ENCODE results near the gene HOXA10.

HOXA10 gene

GRCh38 chr7:27202862-27203134 lies 28.7 kb upstream of the HOXA10 start:
- H3K9ac ChIP-seq (ENCODE audit: low read length): no peak overlapping the region
- H3K9me3 ChIP-seq (ENCODE audit: control insufficient read depth, insufficient read depth, low read depth, low read length): no peaks in the 10 kb centered on the region
- H3K27me3 ChIP-seq (ENCODE audit: control insufficient read depth, insufficient read depth, low read length): peaks cover 98% of the 10 kb centered on the region
- peaks cover 29% of the 10 kb centered on the region for H3K4me1 ChIP-seq (ENCODE audit: control insufficient read depth, insufficient read depth, low read length)
- no peak overlapping the region for H3K4me3 ChIP-seq (ENCODE audit: low read depth, low read length)
- no peak overlapping the region for H3K27ac ChIP-seq (ENCODE audit: low read depth, low read length)
- H3K36me3 ChIP-seq (ENCODE audit: control insufficient read depth, insufficient read depth, low read length): no peaks in the 10 kb centered on the region

GRCh38 chr7:27202018-27202861 lies 28.1 kb upstream of the HOXA10 start:
- Histone ChIP-seq H3K36me3 (ENCODE audit: control insufficient read depth, insufficient read depth, low read length) (no peaks in the 10 kb centered on the region), H3K4me1 (ENCODE audit: control insufficient read depth, insufficient read depth, low read length) (peaks cover 29% of the 10 kb centered on the region), H3K9me3 (ENCODE audit: control insufficient read depth, insufficient read depth, low read depth, low read length) (no peaks in the 10 kb centered on the region), H3K27ac (ENCODE audit: low read depth, low read length) (no peak overlapping the region), H3K27me3 (ENCODE audit: control insufficient read depth, insufficient read depth, low read length) (peaks cover 98% of the 10 kb centered on the region), H3K9ac (ENCODE audit: low read length) (no peak overlapping the region), H3K4me3 (ENCODE audit: low read depth, low read length) (no peak overlapping the region; the same call in 1 of the 2 replicates)

- peaks cover 98% of the 10 kb centered on the region for H3K27me3 ChIP-seq (ENCODE audit: control insufficient read depth, insufficient read depth, low read length)
Observed at GRCh38 chr7:27201580-27202017, 27.5 kb upstream of the HOXA10 start.

GRCh38 chr7:27200761-27201579 lies 26.9 kb upstream of the HOXA10 start:
- no peaks in the 10 kb centered on the region for H3K36me3 ChIP-seq (ENCODE audit: control insufficient read depth, insufficient read depth, low read length)
- no peak overlapping the region for H3K27ac ChIP-seq (ENCODE audit: low read depth, low read length)
- peaks cover 27% of the 10 kb centered on the region for H3K4me1 ChIP-seq (ENCODE audit: control insufficient read depth, insufficient read depth, low read length)
- no peak overlapping the region for H3K9ac ChIP-seq (ENCODE audit: low read length)
- peak overlapping the region; percentile 32; the same call in 1 of the 2 replicates for H3K4me3 ChIP-seq (ENCODE audit: low read depth, low read length)
- no peaks in the 10 kb centered on the region for H3K9me3 ChIP-seq (ENCODE audit: control insufficient read depth, insufficient read depth, low read depth, low read length)
- H3K27me3 ChIP-seq (ENCODE audit: control insufficient read depth, insufficient read depth, low read length): peaks cover 98% of the 10 kb centered on the region

More at GRCh38 chr7:27201580-27202017, 27.5 kb upstream of the HOXA10 start:
- Histone ChIP-seq H3K4me3 (ENCODE audit: low read depth, low read length) (no peak overlapping the region), H3K9me3 (ENCODE audit: control insufficient read depth, insufficient read depth, low read depth, low read length) (no peaks in the 10 kb centered on the region), H3K27ac (ENCODE audit: low read depth, low read length) (no peak overlapping the region), H3K9ac (ENCODE audit: low read length) (no peak overlapping the region), H3K36me3 (ENCODE audit: control insufficient read depth, insufficient read depth, low read length) (no peaks in the 10 kb centered on the region), H3K4me1 (ENCODE audit: control insufficient read depth, insufficient read depth, low read length) (peaks cover 29% of the 10 kb centered on the region)

GRCh38 chr7:27199849-27200760 lies 26.0 kb upstream of the HOXA10 start, which contains the start of gene HOXA13:
TSS of gene HOXA13 (minus strand) at chr7:27200091. CDS start at chr7:27200077, 14 bp downstream.
- peak within 1 kb of the TSS; percentile 47 for H3K4me3 ChIP-seq (ENCODE audit: low read depth, low read length)
- H3K36me3 ChIP-seq (ENCODE audit: control insufficient read depth, insufficient read depth, low read length): no peaks in the 10 kb centered on the region
- H3K27me3 ChIP-seq (ENCODE audit: control insufficient read depth, insufficient read depth, low read length): peaks cover 98% of the 10 kb centered on the region
- H3K9me3 ChIP-seq (ENCODE audit: control insufficient read depth, insufficient read depth, low read depth, low read length): no peaks in the 10 kb centered on the region
- peaks cover 18% of the 10 kb centered on the region for H3K4me1 ChIP-seq (ENCODE audit: control insufficient read depth, insufficient read depth, low read length)
- H3K9ac ChIP-seq (ENCODE audit: low read length): peak within 1 kb of the TSS; percentile 37
- no peak within 1 kb of the TSS for H3K27ac ChIP-seq (ENCODE audit: low read depth, low read length)

GRCh38 chr7:27198871-27199801 lies 25.0 kb upstream of the HOXA10 start:
- Histone ChIP-seq H3K36me3 (ENCODE audit: control insufficient read depth, insufficient read depth, low read length) (no peaks in the 10 kb centered on the region), H3K27me3 (ENCODE audit: control insufficient read depth, insufficient read depth, low read length) (peaks cover 98% of the 10 kb centered on the region), H3K4me3 (ENCODE audit: low read depth, low read length) (peak overlapping the region; percentile 43), H3K4me1 (ENCODE audit: control insufficient read depth, insufficient read depth, low read length) (peaks cover 12% of the 10 kb centered on the region; the same call in 1 of the 2 replicates), H3K27ac (ENCODE audit: low read depth, low read length) (no peak overlapping the region), H3K9me3 (ENCODE audit: control insufficient read depth, insufficient read depth, low read depth, low read length) (no peaks in the 10 kb centered on the region), H3K9ac (ENCODE audit: low read length) (peak overlapping the region; percentile 37)

GRCh38 chr7:27198138-27198841 lies 24.2 kb upstream of the HOXA10 start:
- H3K9me3 ChIP-seq (ENCODE audit: control insufficient read depth, insufficient read depth, low read depth, low read length): no peaks in the 10 kb centered on the region
- no peaks in the 10 kb centered on the region for H3K36me3 ChIP-seq (ENCODE audit: control insufficient read depth, insufficient read depth, low read length)
- H3K4me1 ChIP-seq (ENCODE audit: control insufficient read depth, insufficient read depth, low read length): peaks cover 12% of the 10 kb centered on the region; the same call in 1 of the 2 replicates
- H3K4me3 ChIP-seq (ENCODE audit: low read depth, low read length): peak overlapping the region; percentile 43; the same call in 1 of the 2 replicates
- H3K27ac ChIP-seq (ENCODE audit: low read depth, low read length): no peak overlapping the region
- H3K9ac ChIP-seq (ENCODE audit: low read length): no peak overlapping the region
- H3K27me3 ChIP-seq (ENCODE audit: control insufficient read depth, insufficient read depth, low read length): peaks cover 98% of the 10 kb centered on the region

GRCh38 chr7:27197137-27198042 lies 23.3 kb upstream of the HOXA10 start:
- no peaks in the 10 kb centered on the region for H3K9me3 ChIP-seq (ENCODE audit: control insufficient read depth, insufficient read depth, low read depth, low read length)
- H3K27me3 ChIP-seq (ENCODE audit: control insufficient read depth, insufficient read depth, low read length): peaks cover 98% of the 10 kb centered on the region
- H3K27ac ChIP-seq (ENCODE audit: low read depth, low read length): no peak overlapping the region
- H3K9ac ChIP-seq (ENCODE audit: low read length): no peak overlapping the region
- 0 out of 2 replicates have a peak overlapping the region, but pooled peaks have one; percentile 2 for H3K4me3 ChIP-seq (ENCODE audit: low read depth, low read length)
- H3K4me1 ChIP-seq (ENCODE audit: control insufficient read depth, insufficient read depth, low read length): peaks cover 12% of the 10 kb centered on the region; the same call in 1 of the 2 replicates
- no peaks in the 10 kb centered on the region for H3K36me3 ChIP-seq (ENCODE audit: control insufficient read depth, insufficient read depth, low read length)

All from HUES6 (cell line).